GM23338 (cell line): Measurements from ENCODE around the gene TMC1. TPM values are rescaled to one million over a fixed set of nuclear protein-coding genes. Genes with fewer than 3 reads are reported as not detected.

Experiments used
- CREB1 ChIP-seq: fragments of 250-450 bp; sonication (Bioruptor Pico); IDR thresholded peaks from 2 replicates; pipeline ENCODE4 v1.5.0; 2020; ENCODE audit warnings: low read depth, mild to moderate bottlenecking, moderate library complexity
- EZH2phosphoT487 ChIP-seq: fragments of 200-600 bp; sonication (generic); IDR thresholded peaks from one replicate; pipeline ENCODE4 v1.8.1; 2018; ENCODE audit warnings: antibody characterized with exemption; ENCODE audit not compliant: unreplicated experiment
- ZNF114 ChIP-seq: fragments of 250-450 bp; sonication (Bioruptor Pico); IDR thresholded peaks from 2 replicates; pipeline ENCODE4 v1.5.0; 2020; ENCODE audit warnings: mild to moderate bottlenecking, moderate library complexity
- polyA plus RNA-seq: library from polyadenylated mRNA; unstranded; fragments of >200 nt; fragmentation: Nextera tagmentation; extraction: Ambion mirVana; gene quantifications from 2 replicates; pipeline ENCODE4 v1.2.1, GENCODE V29; 2016
- total RNA-seq: library from RNA; depleted of rRNA; stranded (reverse); fragments of >200 nt; shearing (Covaris generic); gene quantifications from 2 replicates; pipeline ENCODE4 v1.2.3, GENCODE V29; 2014
- TF ChIP-seq, protein P1 (sequence below): fragments of 250-450 bp; sonication (Bioruptor Pico); IDR thresholded peaks from 2 replicates; pipeline ENCODE4 v1.5.0; 2020; ENCODE audit warnings: mild to moderate bottlenecking, moderate library complexity
- TF ChIP-seq, protein P2 (sequence below): IDR thresholded peaks from one replicate; pipeline ENCODE4 v1.6.1; 2018; ENCODE audit warnings: antibody characterized with exemption; ENCODE audit not compliant: unreplicated experiment
- TF ChIP-seq, protein P3 (sequence below): IDR thresholded peaks from 2 replicates; pipeline ENCODE4 v1.6.1; 2016; ENCODE audit warnings: antibody characterized with exemption

TMC1 gene
- total and polyA plus RNA-seq, 2 experiments from 2014 or later: 0.61 to 1.2 TPM

DNA sequence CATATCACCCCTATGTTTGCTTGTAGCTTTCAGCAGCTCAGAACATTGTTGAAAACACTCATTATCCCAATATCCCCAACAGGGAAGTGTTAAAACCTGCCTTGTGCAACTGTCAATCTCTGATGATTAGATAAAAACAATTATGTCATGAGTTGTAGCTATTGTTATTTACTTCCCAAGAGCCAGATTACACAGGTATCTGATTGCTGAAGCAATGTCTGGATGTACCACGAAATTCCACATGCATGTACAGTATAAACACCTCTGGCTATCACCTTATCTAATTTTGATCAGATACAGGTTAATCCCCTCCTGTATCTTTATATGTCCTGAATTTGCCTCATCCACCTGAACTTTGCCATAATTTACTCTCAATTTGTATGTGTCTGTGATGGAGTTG, 38.7 kb downstream of the TMC1 start (continued):
- TF ChIP-seq, protein P1, sequence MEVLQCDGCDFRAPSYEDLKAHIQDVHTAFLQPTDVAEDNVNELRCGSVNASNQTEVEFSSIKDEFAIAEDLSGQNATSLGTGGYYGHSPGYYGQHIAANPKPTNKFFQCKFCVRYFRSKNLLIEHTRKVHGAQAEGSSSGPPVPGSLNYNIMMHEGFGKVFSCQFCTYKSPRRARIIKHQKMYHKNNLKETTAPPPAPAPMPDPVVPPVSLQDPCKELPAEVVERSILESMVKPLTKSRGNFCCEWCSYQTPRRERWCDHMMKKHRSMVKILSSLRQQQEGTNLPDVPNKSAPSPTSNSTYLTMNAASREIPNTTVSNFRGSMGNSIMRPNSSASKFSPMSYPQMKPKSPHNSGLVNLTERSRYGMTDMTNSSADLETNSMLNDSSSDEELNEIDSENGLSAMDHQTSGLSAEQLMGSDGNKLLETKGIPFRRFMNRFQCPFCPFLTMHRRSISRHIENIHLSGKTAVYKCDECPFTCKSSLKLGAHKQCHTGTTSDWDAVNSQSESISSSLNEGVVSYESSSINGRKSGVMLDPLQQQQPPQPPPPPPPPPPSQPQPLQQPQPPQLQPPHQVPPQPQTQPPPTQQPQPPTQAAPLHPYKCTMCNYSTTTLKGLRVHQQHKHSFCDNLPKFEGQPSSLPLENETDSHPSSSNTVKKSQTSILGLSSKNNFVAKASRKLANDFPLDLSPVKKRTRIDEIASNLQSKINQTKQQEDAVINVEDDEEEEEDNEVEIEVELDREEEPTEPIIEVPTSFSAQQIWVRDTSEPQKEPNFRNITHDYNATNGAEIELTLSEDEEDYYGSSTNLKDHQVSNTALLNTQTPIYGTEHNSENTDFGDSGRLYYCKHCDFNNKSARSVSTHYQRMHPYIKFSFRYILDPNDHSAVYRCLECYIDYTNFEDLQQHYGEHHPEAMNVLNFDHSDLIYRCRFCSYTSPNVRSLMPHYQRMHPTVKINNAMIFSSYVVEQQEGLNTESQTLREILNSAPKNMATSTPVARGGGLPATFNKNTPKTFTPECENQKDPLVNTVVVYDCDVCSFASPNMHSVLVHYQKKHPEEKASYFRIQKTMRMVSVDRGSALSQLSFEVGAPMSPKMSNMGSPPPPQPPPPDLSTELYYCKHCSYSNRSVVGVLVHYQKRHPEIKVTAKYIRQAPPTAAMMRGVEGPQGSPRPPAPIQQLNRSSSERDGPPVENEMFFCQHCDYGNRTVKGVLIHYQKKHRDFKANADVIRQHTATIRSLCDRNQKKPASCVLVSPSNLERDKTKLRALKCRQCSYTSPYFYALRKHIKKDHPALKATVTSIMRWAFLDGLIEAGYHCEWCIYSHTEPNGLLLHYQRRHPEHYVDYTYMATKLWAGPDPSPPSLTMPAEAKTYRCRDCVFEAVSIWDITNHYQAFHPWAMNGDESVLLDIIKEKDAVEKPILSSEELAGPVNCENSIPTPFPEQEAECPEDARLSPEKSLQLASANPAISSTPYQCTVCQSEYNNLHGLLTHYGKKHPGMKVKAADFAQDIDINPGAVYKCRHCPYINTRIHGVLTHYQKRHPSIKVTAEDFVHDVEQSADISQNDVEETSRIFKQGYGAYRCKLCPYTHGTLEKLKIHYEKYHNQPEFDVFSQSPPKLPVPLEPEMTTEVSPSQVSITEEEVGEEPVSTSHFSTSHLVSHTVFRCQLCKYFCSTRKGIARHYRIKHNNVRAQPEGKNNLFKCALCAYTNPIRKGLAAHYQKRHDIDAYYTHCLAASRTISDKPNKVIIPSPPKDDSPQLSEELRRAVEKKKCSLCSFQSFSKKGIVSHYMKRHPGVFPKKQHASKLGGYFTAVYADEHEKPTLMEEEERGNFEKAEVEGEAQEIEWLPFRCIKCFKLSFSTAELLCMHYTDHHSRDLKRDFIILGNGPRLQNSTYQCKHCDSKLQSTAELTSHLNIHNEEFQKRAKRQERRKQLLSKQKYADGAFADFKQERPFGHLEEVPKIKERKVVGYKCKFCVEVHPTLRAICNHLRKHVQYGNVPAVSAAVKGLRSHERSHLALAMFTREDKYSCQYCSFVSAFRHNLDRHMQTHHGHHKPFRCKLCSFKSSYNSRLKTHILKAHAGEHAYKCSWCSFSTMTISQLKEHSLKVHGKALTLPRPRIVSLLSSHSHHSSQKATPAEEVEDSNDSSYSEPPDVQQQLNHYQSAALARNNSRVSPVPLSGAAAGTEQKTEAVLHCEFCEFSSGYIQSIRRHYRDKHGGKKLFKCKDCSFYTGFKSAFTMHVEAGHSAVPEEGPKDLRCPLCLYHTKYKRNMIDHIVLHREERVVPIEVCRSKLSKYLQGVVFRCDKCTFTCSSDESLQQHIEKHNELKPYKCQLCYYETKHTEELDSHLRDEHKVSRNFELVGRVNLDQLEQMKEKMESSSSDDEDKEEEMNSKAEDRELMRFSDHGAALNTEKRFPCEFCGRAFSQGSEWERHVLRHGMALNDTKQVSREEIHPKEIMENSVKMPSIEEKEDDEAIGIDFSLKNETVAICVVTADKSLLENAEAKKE: no peak
- TF ChIP-seq, protein P2, sequence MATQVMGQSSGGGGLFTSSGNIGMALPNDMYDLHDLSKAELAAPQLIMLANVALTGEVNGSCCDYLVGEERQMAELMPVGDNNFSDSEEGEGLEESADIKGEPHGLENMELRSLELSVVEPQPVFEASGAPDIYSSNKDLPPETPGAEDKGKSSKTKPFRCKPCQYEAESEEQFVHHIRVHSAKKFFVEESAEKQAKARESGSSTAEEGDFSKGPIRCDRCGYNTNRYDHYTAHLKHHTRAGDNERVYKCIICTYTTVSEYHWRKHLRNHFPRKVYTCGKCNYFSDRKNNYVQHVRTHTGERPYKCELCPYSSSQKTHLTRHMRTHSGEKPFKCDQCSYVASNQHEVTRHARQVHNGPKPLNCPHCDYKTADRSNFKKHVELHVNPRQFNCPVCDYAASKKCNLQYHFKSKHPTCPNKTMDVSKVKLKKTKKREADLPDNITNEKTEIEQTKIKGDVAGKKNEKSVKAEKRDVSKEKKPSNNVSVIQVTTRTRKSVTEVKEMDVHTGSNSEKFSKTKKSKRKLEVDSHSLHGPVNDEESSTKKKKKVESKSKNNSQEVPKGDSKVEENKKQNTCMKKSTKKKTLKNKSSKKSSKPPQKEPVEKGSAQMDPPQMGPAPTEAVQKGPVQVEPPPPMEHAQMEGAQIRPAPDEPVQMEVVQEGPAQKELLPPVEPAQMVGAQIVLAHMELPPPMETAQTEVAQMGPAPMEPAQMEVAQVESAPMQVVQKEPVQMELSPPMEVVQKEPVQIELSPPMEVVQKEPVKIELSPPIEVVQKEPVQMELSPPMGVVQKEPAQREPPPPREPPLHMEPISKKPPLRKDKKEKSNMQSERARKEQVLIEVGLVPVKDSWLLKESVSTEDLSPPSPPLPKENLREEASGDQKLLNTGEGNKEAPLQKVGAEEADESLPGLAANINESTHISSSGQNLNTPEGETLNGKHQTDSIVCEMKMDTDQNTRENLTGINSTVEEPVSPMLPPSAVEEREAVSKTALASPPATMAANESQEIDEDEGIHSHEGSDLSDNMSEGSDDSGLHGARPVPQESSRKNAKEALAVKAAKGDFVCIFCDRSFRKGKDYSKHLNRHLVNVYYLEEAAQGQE: no peak
- TF ChIP-seq ZNF114 (no peak), EZH2phosphoT487 (no peak), CREB1 (CRISPR knock-in tag) (no peak)
- TF ChIP-seq, protein P3, sequence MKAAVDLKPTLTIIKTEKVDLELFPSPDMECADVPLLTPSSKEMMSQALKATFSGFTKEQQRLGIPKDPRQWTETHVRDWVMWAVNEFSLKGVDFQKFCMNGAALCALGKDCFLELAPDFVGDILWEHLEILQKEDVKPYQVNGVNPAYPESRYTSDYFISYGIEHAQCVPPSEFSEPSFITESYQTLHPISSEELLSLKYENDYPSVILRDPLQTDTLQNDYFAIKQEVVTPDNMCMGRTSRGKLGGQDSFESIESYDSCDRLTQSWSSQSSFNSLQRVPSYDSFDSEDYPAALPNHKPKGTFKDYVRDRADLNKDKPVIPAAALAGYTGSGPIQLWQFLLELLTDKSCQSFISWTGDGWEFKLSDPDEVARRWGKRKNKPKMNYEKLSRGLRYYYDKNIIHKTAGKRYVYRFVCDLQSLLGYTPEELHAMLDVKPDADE: no peak
